Measurements from ENCODE around the gene AP1S1. TPM values are rescaled to one million over a fixed set of nuclear protein-coding genes. Genes with fewer than 3 reads are reported as not detected.

AP1S1 gene
- total RNA-seq, 1 donor: 77.5 TPM

DNA sequence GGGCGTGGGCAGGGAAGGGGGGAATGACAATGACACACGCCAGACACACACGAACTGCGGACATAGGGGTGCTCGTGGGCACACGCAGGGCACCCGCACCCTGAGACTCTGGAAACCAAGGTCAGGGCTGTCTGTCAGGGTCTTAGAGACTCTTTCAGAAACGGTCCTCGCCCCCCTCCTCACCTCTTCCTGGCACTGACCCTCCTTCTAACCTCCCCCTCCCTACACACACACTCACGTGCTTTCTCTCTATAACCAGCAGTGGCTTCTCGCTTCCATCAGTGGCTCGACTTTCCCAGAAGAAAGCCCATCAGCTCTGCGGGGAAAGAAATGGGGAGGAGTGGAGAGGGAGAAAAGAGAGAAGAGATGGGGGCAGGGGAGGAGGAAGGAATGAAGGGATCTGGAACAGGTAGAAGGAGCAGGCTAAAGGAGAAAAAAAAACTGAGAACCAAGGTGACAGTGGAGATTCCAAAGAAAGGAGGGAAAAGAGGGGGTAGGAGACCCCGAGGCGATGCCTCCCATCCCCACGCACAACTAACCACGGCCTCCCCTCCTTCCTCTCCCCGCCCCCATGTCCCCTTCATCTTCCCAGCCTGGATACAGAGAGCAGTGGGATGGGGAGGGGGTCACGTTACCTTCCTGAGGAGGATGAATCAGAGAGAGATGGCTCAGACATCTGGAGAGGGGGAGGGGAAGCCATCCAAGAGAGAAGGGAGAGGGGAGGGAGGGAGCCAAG, 12.8 kb downstream of the AP1S1 start:
- no peak for DNase-seq (ENCODE audit: low read depth)
- H3K4me3 ChIP-seq (ENCODE audit: low read depth, low read length): no peak overlapping the region
- TF ChIP-seq, protein P1, sequence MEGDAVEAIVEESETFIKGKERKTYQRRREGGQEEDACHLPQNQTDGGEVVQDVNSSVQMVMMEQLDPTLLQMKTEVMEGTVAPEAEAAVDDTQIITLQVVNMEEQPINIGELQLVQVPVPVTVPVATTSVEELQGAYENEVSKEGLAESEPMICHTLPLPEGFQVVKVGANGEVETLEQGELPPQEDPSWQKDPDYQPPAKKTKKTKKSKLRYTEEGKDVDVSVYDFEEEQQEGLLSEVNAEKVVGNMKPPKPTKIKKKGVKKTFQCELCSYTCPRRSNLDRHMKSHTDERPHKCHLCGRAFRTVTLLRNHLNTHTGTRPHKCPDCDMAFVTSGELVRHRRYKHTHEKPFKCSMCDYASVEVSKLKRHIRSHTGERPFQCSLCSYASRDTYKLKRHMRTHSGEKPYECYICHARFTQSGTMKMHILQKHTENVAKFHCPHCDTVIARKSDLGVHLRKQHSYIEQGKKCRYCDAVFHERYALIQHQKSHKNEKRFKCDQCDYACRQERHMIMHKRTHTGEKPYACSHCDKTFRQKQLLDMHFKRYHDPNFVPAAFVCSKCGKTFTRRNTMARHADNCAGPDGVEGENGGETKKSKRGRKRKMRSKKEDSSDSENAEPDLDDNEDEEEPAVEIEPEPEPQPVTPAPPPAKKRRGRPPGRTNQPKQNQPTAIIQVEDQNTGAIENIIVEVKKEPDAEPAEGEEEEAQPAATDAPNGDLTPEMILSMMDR (IDR thresholded peaks at IDR 0.05; ENCODE audit: insufficient read depth, low read length): no peak

GRCh38 chr7:101167645-101168411, 13.6 kb downstream of the AP1S1 start:
- H3K4me3 ChIP-seq (ENCODE audit: low read depth, low read length): no peak overlapping the region
- no peak for DNase-seq (ENCODE audit: low read depth)
- TF ChIP-seq, protein P1 (IDR thresholded peaks at IDR 0.05; ENCODE audit: insufficient read depth, low read length): no peak

- TF ChIP-seq, protein P1 (IDR thresholded peaks at IDR 0.05; ENCODE audit: insufficient read depth, low read length): no peak
- DNase-seq (ENCODE audit: low read depth): no peak
- H3K4me3 ChIP-seq (ENCODE audit: low read depth, low read length): no peak overlapping the region
Measured at GRCh38 chr7:101168412-101169049, 14.3 kb downstream of the AP1S1 start.

GRCh38 chr7:101169110-101169837, 15.0 kb downstream of the AP1S1 start:
- H3K4me3 ChIP-seq (ENCODE audit: low read depth, low read length): no peak overlapping the region
- DNase-seq (ENCODE audit: low read depth): no peak
- TF ChIP-seq, protein P1 (IDR thresholded peaks at IDR 0.05; ENCODE audit: insufficient read depth, low read length): no peak

DNA sequence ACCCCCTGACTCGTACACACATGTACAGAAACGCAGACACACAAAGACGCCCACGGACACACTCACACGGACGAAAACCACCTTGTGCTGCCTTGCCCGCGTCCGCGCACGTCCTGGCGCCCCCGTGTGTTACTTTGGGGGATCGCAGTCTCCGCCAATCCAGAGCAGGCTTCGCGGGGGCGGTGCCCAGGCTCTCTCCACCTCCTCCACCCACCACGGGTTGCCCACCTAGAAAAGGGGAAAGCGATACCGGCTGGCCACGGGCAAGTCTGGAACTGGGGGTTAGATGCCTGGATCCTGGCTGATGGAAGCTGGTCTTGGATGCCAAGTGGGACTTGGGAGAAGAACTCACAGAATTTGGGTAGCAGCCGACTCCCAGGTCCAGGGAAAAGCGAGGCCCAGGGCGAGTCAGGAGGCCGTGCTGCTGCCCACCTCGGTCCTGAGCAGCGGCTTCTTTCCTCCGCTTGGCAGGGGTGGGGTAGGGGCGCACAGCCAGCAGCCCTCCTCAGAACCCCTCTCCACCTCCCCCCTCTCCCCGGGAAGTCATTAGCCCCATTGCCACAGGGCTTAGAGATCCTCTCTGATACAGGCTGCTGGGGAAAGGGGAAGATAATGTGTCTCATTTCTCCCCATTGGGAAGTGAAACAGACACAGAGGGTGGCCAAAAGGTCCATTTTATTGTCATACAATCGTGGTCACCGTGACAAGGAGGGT, 15.7 kb downstream of the AP1S1 start:
- TF ChIP-seq, protein P1 (IDR thresholded peaks at IDR 0.05; ENCODE audit: insufficient read depth, low read length): peak; percentile 96
- no peak overlapping the region for H3K4me3 ChIP-seq (ENCODE audit: low read depth, low read length)
- DNase-seq (ENCODE audit: low read depth): peak; percentile 61
